GM13976 (cell line): Measurements from ENCODE around the gene OR2F1.

Experiments
- DNase-seq: peaks from one replicate; pipeline ENCODE4 v3.0.0; 2012; ENCODE audit warnings: low spot score
- CTCF ChIP-seq: IDR thresholded peaks from 2 replicates; pipeline ENCODE4 v1.5.1; 2012; ENCODE audit warnings: borderline replicate concordance, mild to moderate bottlenecking; ENCODE audit not compliant: insufficient read depth; ENCODE audit errors: extremely low read depth, missing control alignments, control extremely low read depth
- in situ Hi-C: fragments of 300-500 bp; cut with MboI; formaldehyde crosslinking; loops from one replicate; pipeline ENCODE4 v1.12.0; 2022; ENCODE audit warnings: low sequenced_read_pairs, mixed read lengths, inconsistent platforms; ENCODE audit not compliant: unreplicated experiment

OR2F1 gene

GRCh38 chr7:143913945-143914615, 40.6 kb upstream of the OR2F1 start:
- in situ Hi-C loops: no loop called here
- TF ChIP-seq CTCF: no peak
- DNase-seq: no peak

GRCh38 chr7:143914938-143915652, 39.5 kb upstream of the OR2F1 start:
- DNase-seq: no peak
- TF ChIP-seq CTCF: no peak
- in situ Hi-C loops: no loop called here

- no peak for TF ChIP-seq CTCF
- in situ Hi-C loops: no loop called here
- no peak for DNase-seq
These were observed 29.8 kb upstream of the OR2F1 start for GRCh38 chr7:143924851-143925250.

- no peak for DNase-seq
- in situ Hi-C loops: no loop called here
These were observed 25.3 kb upstream of the OR2F1 start for GRCh38 chr7:143929224-143929920.

GRCh38 chr7:143931739-143932138, 22.9 kb upstream of the OR2F1 start:
- DNase-seq: no peak
- TF ChIP-seq CTCF: no peak
- in situ Hi-C loops: no loop called here

More at GRCh38 chr7:143929224-143929920, 25.3 kb upstream of the OR2F1 start:
- no peak for TF ChIP-seq CTCF

GRCh38 chr7:143934526-143935325, 19.9 kb upstream of the OR2F1 start, which contains the start of gene OR2F2:
OR2F2 (plus strand) TSS chr7:143935233; CDS start chr7:143935233, 0 bp downstream.
- in situ Hi-C loops: no loop called here
- no peak for DNase-seq
- no peak for TF ChIP-seq CTCF
